B cell (primary cell): Measurements from ENCODE around the gene SCRN2.
A peak's percentile ranks its signal among the peaks of the same experiment; 100 is the strongest.

Experiments
- CTCF ChIP-seq: fragments of 200-600 bp; IDR thresholded peaks from one replicate; pipeline ENCODE4 v1.8.0; 2022; ENCODE audit warnings: antibody characterized with exemption, mild to moderate bottlenecking
- EZH2 ChIP-seq: IDR thresholded peaks from 2 replicates; pipeline ENCODE4 v1.6.1; 2012; ENCODE audit warnings: borderline replicate concordance, low read depth, mild to moderate bottlenecking, moderate library complexity, low read length; ENCODE audit not compliant: insufficient read depth, poor library complexity, severe bottlenecking

GRCh38 chr17:47847341-47848197 lies 6.5 kb upstream of the SCRN2 start:
- TF ChIP-seq CTCF: peak; percentile 40
- no peak for TF ChIP-seq EZH2
